ENCODE data around the gene VCP.

Gene VCP

DNA sequence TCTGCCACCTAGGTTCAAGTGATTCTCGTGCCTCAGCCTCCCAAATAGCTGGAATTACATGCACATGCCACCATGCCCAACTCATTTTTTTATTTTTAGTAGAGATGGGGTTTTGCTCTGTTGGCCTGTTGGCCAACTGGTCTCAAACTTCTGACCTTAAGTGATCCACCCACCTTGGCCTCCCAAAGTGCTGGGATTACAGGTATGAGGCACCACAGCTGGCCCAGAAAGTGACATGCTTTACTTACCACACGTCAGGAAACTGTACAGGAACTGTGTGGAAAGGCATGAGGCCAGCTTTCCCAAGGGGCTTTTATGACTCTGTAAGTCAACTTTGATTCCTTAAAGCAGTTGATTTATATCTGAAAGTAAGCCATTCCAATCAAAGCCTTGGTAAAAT, 57.9 kb downstream of the VCP start:
- DNase-seq (ENCODE audit: low spot score) = no peak

DNA sequence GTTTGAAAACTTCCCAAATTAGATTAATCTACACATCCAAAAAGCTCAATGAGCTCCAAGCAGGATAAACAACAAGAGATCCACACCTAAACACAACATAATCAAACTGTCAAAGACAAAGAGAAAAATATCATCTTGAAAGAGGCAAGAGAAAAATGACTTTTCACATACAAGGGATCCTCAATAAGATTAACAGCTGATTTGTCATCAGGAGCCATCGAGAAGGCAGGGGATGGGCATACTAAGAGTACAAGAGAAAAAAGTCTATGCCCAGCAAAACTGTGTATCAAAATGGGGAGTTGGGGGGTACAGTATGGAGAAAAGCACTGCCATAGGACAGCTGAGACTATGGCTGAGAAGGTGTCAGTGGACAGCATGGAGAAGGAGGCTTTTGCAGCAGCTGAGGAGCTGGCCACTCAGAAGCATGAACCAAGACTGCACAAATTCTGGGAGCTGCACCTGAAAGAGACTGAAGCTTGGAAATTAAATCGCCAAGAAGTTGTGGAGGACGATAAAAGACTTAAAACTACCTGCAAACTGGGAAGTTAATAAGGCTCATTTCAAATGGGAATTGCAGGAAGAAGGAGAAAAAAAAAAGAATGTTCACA, 62.0 kb downstream of the VCP start:
- no peak for DNase-seq (ENCODE audit: low spot score)
